ENCODE measurements around the gene CLNK. TPM values are rescaled to one million over a fixed set of nuclear protein-coding genes. Genes with fewer than 3 reads are reported as not detected.

CLNK gene
- total RNA-seq, 1 donor from 2014 or later = not detected

GRCh38 chr4:10703156-10703555, 18.6 kb upstream of the CLNK start:
- Histone ChIP-seq H3K4me3 (no peak overlapping the region), H3K4me1 (no peaks in the 10 kb centered on the region), H3K27me3 (no peaks in the 10 kb centered on the region), H3K9me3 (no peaks in the 10 kb centered on the region), H3K27ac (no peak overlapping the region), H3K36me3 (no peaks in the 10 kb centered on the region)
- no peak for DNase-seq (ENCODE audit: extremely low spot score in 2 of 2)
- TF ChIP-seq CTCF (IDR thresholded peaks at IDR 0.05) (no peak), POLR2AphosphoS5 (IDR thresholded peaks at IDR 0.05; ENCODE audit: insufficient read depth in 1 of 2, low read depth in 1 of 2) (no peak), POLR2A (IDR thresholded peaks at IDR 0.05) (no peak)
- intact Hi-C loops (cut with DNase I) = no loop called here

- no peaks in the 10 kb centered on the region for H3K36me3 ChIP-seq
- H3K27me3 ChIP-seq = no peaks in the 10 kb centered on the region
- no peak for DNase-seq (ENCODE audit: extremely low spot score in 2 of 2)
- TF ChIP-seq POLR2AphosphoS5 (IDR thresholded peaks at IDR 0.05; ENCODE audit: insufficient read depth in 1 of 2, low read depth in 1 of 2) (no peak), POLR2A (IDR thresholded peaks at IDR 0.05) (no peak), CTCF (IDR thresholded peaks at IDR 0.05) (no peak)
- intact Hi-C loops (cut with DNase I) = no loop called here
- no peaks in the 10 kb centered on the region for H3K4me1 ChIP-seq
- H3K4me3 ChIP-seq = no peak overlapping the region
- H3K9me3 ChIP-seq = no peaks in the 10 kb centered on the region
- H3K27ac ChIP-seq = no peak overlapping the region
Measured at GRCh38 chr4:10701702-10702460, 17.3 kb upstream of the CLNK start.

GRCh38 chr4:10701161-10701560, 16.6 kb upstream of the CLNK start:
- DNase-seq (ENCODE audit: extremely low spot score in 2 of 2) = no peak
- intact Hi-C loops (cut with DNase I) = no loop called here
- TF ChIP-seq POLR2A (IDR thresholded peaks at IDR 0.05) (no peak), POLR2AphosphoS5 (IDR thresholded peaks at IDR 0.05; ENCODE audit: insufficient read depth in 1 of 2, low read depth in 1 of 2) (no peak), CTCF (IDR thresholded peaks at IDR 0.05) (no peak)
- Histone ChIP-seq H3K9me3 (no peaks in the 10 kb centered on the region), H3K27me3 (no peaks in the 10 kb centered on the region), H3K4me1 (no peaks in the 10 kb centered on the region), H3K36me3 (no peaks in the 10 kb centered on the region), H3K4me3 (no peak overlapping the region), H3K27ac (no peak overlapping the region)

GRCh38 chr4:10698172-10698571, 13.6 kb upstream of the CLNK start:
- Histone ChIP-seq H3K27me3 (no peaks in the 10 kb centered on the region), H3K4me1 (no peaks in the 10 kb centered on the region), H3K4me3 (no peak overlapping the region), H3K36me3 (no peaks in the 10 kb centered on the region), H3K9me3 (no peaks in the 10 kb centered on the region), H3K27ac (no peak overlapping the region)
- TF ChIP-seq POLR2AphosphoS5 (IDR thresholded peaks at IDR 0.05; ENCODE audit: insufficient read depth in 1 of 2, low read depth in 1 of 2) (no peak), POLR2A (IDR thresholded peaks at IDR 0.05) (no peak), CTCF (IDR thresholded peaks at IDR 0.05) (no peak)
- DNase-seq (ENCODE audit: extremely low spot score in 2 of 2) = no peak
- intact Hi-C loops (cut with DNase I) = no loop called here

GRCh38 chr4:10697086-10697485, 12.5 kb upstream of the CLNK start:
- Histone ChIP-seq H3K4me3 (no peak overlapping the region), H3K27ac (no peak overlapping the region), H3K9me3 (no peaks in the 10 kb centered on the region), H3K4me1 (no peaks in the 10 kb centered on the region), H3K27me3 (no peaks in the 10 kb centered on the region), H3K36me3 (no peaks in the 10 kb centered on the region)
- TF ChIP-seq POLR2AphosphoS5 (IDR thresholded peaks at IDR 0.05; ENCODE audit: insufficient read depth in 1 of 2, low read depth in 1 of 2) = no peak
- TF ChIP-seq CTCF (IDR thresholded peaks at IDR 0.05) = no peak
- no peak for TF ChIP-seq POLR2A (IDR thresholded peaks at IDR 0.05)
- intact Hi-C loops (cut with DNase I) = no loop called here
- no peak for DNase-seq (ENCODE audit: extremely low spot score in 2 of 2)
